AG09309 (cell line): ENCODE data around the gene DQX1.

Source experiments
- DNase-seq: peaks from one replicate; pipeline ENCODE4 v3.0.0-alpha.2; 2010; ENCODE audit warnings: low read depth
- H3K4me3 ChIP-seq: 2 replicates; pipeline ENCODE4 v1.5.1; 2011; ENCODE audit warnings: mild to moderate bottlenecking, low read depth, low read length, moderate library complexity; ENCODE audit not compliant: control insufficient read depth
- CTCF ChIP-seq: IDR thresholded peaks from 2 replicates; pipeline ENCODE4 v1.5.1; 2011; ENCODE audit warnings: mild to moderate bottlenecking, low read depth, low read length, inconsistent platforms; ENCODE audit not compliant: insufficient read depth, control insufficient read depth; ENCODE audit errors: missing control alignments

Gene DQX1

GRCh38 chr2:74503506-74504475, 22.2 kb downstream of the DQX1 start:
- TF ChIP-seq CTCF: no peak
- H3K4me3 ChIP-seq: peak overlapping the region; percentile 65
- DNase-seq: no peak

- TF ChIP-seq CTCF: peak; percentile 34
- peak overlapping the region; percentile 65 for H3K4me3 ChIP-seq
- peak; percentile 34 for DNase-seq
These were observed 23.1 kb downstream of the DQX1 start for GRCh38 chr2:74502720-74503505.

- TF ChIP-seq CTCF: no peak
- no peak for DNase-seq
- H3K4me3 ChIP-seq: peak overlapping the region; percentile 65
These were observed 23.8 kb downstream of the DQX1 start for GRCh38 chr2:74502147-74502719.

GRCh38 chr2:74501335-74502071, 24.5 kb downstream of the DQX1 start:
- DNase-seq: no peak
- no peak overlapping the region for H3K4me3 ChIP-seq
- TF ChIP-seq CTCF: no peak

- no peak for DNase-seq
- TF ChIP-seq CTCF: no peak
- H3K4me3 ChIP-seq: no peak overlapping the region
These were observed 25.5 kb downstream of the DQX1 start for GRCh38 chr2:74500578-74500946.

DNA sequence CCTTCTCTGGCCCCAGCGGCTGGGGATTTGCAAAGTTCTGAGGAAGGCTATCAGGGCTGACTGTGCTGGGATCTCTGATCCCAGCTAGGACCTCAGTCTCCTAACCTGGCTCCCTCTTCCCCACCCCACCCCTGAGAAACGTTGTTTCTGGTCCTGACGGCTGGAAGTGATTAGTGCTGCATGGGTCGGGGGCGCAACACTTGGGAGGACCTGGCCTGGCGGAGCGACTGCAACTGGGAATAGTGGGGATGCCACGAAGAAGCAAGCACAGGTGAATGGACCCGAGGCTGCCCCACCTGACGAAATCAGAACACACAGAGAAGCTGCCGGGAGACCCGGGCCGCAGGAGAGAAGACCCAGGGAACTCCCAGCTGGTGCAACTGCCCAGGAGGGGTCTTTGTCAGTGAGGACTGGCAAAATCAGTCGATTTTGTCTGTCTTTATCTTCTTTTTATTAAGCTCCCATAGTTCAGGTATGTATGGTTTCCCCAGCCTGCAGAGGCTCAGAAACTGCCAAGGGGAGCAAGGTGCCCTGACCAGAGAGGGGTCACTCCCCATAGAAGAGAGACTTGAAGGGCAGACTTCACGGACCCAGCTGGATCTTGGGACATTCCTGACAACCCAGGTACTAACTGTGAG, 26.0 kb downstream of the DQX1 start:
- DNase-seq: no peak
- peak overlapping the region; percentile 47; the same call in 1 of the 2 replicates for H3K4me3 ChIP-seq
- TF ChIP-seq CTCF: no peak
